GM21786 (cell line): ENCODE measurements around the gene FHIT.

Experiments used
- ATAC-seq: cut with Tn5 transposase; IDR thresholded peaks from one replicate; pipeline ENCODE4 v1.9.1; 2021; ENCODE audit not compliant: unreplicated experiment

FHIT gene

DNA sequence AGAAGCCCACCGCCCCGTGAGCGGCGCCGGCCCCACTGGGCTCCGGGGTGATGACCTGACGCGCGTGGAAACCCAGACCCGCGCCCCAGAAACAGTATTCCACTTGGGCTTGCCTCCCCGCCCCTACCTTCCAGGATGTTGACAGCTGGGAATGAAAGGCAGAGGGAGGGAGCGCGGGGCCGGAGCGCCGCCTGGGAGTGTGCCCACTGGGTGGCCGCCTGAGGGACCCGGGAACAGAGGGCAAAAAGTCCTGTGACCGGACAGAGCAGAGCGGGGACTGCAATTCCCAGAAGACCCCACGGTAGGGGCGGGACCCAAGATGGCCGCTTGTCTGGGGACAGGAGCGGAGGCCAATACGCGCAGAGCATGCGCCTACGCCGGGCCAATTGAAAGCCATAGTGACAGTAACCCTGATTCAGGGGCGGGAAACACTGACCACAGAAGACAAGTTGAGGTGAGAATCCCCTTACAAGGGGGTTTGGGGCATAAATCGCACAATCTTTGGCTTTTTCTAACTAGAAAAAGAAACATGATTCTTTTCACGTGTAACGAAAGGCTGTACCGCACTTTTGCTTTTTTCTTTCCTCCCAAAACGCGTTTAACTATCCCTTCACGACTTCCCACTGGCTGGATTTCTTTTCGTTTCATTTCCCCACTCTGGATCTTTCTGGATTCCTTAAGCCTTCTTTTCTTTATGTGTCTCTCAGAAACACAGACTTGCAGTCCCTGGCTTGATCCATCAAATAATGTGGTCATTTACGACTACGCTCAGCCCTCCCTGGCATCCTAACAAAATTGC, at the start of gene FHIT:
FHIT (minus strand) TSS at position 279 of the 799 bp plus-strand sequence.
- peak; percentile 91 for ATAC-seq

DNA sequence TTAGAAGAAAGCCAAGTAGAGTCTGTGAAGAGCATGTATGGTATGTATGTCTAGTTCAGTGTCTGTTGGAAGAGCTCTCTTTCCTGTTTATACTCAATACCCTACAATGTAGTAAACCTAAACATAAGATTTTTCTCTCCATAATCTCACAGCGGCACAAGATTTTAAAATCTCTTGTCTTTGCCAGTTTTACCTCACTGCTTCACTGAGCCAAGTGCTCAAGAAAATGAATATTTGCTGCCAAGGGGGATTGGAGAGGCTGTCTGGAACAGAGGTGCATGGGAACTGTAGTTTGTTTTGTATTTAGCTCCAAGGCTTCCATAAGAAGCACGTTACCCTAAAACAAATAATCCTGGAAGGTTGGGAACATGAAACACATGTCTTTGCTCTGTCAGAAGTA, 49.5 kb upstream of the FHIT start:
- ATAC-seq, result no peak

- ATAC-seq, result no peak
Observed at GRCh38 chr3:61300006-61300380, 48.7 kb upstream of the FHIT start.

- ATAC-seq, result no peak
Observed at GRCh38 chr3:61299343-61300005, 48.2 kb upstream of the FHIT start.

- ATAC-seq, result no peak
Observed at GRCh38 chr3:61297821-61298220, 46.6 kb upstream of the FHIT start.

GRCh38 chr3:61288446-61288845, 37.2 kb upstream of the FHIT start:
- no peak for ATAC-seq

DNA sequence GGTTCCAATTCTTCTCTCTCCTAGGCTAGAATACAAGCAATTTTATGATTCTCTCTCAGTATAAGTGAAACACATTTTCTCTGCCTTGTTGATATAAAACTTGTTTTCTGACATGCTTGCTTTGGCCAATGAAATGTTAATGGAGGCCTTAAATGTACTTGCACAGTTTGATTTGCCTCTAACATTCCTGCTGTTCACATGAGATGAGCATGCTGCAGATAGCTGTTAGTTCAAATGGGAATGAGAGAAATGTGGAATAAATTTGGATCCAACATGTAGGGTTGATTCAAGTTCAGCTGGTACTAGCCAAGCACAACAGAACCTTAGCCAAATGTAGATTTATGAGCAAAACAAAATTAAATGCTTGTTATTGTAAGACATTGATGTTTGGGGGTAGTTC, 32.6 kb upstream of the FHIT start:
- ATAC-seq, result no peak

GRCh38 chr3:61278713-61279112, 27.5 kb upstream of the FHIT start:
- ATAC-seq, result no peak

DNA sequence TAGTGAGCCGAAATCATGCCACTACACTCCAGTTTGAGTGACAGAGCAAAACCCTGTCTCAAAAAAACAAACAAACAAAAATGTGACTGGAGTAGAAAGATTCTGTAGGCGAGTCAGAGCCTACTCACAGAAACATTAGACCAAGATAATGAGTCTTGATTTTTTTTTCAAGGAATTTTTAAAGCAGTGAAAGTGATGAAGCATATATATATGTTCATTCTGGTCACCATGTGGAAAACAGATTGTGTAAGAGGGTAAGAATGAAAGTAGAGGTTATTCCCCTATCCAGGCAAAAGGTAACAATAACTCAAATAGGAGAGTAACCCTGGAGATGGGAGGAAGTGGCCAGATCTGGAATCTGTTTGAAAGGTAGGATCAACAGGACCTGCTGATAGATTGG, 26.2 kb upstream of the FHIT start:
- no peak for ATAC-seq

- no peak for ATAC-seq
Observed at GRCh38 chr3:61269435-61269834, 18.2 kb upstream of the FHIT start.

GRCh38 chr3:61268644-61269043, 17.4 kb upstream of the FHIT start:
- no peak for ATAC-seq

GRCh38 chr3:61264281-61264680, 13.0 kb upstream of the FHIT start:
- no peak for ATAC-seq

- ATAC-seq, result no peak
Observed at GRCh38 chr3:61257148-61257547, 5.9 kb upstream of the FHIT start.

DNA sequence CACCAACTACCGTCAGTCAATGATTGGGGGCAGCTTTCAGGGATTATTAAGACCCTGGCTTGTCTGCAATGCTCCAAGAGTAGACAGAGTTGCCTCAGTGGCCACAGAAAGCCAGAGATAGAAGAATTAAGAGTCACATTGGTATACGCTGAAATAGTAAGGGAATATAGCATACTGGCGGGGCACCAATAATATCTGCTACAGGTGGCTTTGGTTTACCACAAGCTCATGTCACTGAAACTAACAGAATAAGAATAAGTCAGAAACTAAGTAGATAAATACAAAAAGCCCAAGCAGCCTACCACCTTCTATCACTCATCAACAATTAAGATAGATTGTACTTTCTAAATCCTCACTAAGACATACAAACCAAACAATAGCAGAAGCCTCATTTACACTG, 2.5 kb upstream of the FHIT start:
- ATAC-seq, result no peak

- no peak for ATAC-seq
Observed at GRCh38 chr3:61252836-61253235, 1.6 kb upstream of the FHIT start.

- ATAC-seq, result no peak
Observed at GRCh38 chr3:61250784-61251173, 473 bp downstream of the FHIT start.

DNA sequence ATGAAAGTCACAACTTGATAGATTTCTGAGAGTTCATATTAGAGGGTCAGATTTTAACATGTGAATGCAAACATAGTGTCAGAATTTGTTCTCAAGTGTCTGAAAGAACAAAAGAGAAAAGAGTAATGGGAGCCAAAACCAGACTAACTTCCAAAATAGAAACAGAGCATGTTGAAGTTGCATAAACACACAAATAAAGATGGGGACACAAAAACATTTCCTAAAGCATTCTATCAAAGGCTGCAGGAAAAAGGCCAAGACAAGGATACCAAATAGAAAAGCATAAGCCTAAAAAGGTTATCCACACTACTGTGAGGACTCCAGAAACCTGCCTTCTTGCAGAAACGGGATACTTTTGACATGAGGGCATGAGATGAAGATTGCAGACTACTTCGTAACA, 2.8 kb downstream of the FHIT start:
- ATAC-seq, result no peak

GRCh38 chr3:61247191-61247590, 4.1 kb downstream of the FHIT start:
- no peak for ATAC-seq

GRCh38 chr3:61239871-61240270, 11.4 kb downstream of the FHIT start:
- no peak for ATAC-seq

DNA sequence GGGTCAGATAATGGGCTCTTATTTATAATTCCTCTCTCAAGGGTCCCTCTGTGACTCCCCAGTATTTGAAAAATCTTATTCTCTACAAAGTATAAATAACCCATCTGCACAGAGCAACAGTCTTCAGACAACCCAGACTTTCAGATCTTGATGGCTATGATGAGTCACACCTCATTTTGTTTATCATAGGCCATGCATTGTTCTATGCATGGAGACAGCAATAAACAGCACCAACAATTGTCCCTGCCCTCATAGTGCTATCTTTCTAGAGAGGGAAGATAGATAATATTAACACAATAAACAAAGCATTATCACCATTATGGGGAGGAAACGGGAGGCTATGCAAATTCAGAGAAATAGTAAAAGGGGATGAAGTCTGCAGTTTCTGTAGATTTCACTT, 13.4 kb downstream of the FHIT start:
- ATAC-seq, result no peak

GRCh38 chr3:61236556-61236955, 14.7 kb downstream of the FHIT start:
- ATAC-seq, result peak; percentile 85

- peak; percentile 42 for ATAC-seq
Observed at GRCh38 chr3:61233746-61234145, 17.5 kb downstream of the FHIT start.

DNA sequence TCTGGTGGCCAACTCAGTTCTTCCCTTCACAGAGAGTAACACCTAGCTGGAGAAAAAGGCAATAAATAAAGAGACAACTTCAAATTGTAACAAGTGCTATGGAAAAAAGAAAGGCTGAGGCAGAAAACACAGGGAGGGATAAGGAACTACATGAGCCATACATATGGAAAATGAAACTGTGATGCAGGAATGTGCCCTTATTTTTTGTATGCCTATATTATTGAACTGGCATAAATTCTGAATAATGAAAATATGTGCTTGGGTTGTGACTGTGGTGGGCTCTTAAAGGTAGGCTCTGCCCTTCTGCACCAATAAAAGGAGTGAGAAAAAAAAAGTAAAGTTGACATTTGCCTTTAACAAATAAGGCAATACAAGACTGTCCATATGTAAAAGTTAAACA, 19.6 kb downstream of the FHIT start:
- ATAC-seq, result no peak
